UCSD-AML1 (cell line): ENCODE measurements around the gene PHF20.
A peak's percentile ranks its signal among the peaks of the same experiment; 100 is the strongest.
"Not testable (repeated sequence)": the region's sequence is repeated elsewhere in the genome, so short reads cannot be mapped to it uniquely, and the experiment has no call there.

Experiments
- DNase-seq: peaks from one replicate; lab custom pipeline; 2025; ENCODE audit not compliant: unreplicated experiment; lab: John Stamatoyannopoulos, UW

The PHF20 gene

GRCh38 chr20:35771689-35772562 is at the start of gene PHF20:
Gene PHF20 (plus strand): TSS chr20:35772015. CDS start chr20:35801523, 29,508 bp downstream.
- peak; percentile 97 for DNase-seq

GRCh38 chr20:35723275-35723639 is 48.6 kb upstream of the PHF20 start:
- not testable (repeated sequence) for DNase-seq

- not testable (repeated sequence) for DNase-seq
These were observed 48.0 kb upstream of the PHF20 start for GRCh38 chr20:35723652-35724320.

GRCh38 chr20:35724321-35725230 is 47.2 kb upstream of the PHF20 start:
- no peak for DNase-seq

- no peak for DNase-seq
These were observed 44.7 kb upstream of the PHF20 start for GRCh38 chr20:35726842-35727711.

GRCh38 chr20:35729283-35729807 is 42.5 kb upstream of the PHF20 start:
- DNase-seq = no peak

- no peak for DNase-seq
These were observed 41.8 kb upstream of the PHF20 start for GRCh38 chr20:35729836-35730582.

- no peak for DNase-seq
These were observed 41.0 kb upstream of the PHF20 start for GRCh38 chr20:35730583-35731468.

GRCh38 chr20:35731469-35731788 is 40.4 kb upstream of the PHF20 start:
- no peak for DNase-seq

- DNase-seq = no peak
These were observed 39.8 kb upstream of the PHF20 start for GRCh38 chr20:35731862-35732643.

- DNase-seq = no peak
These were observed 39.2 kb upstream of the PHF20 start for GRCh38 chr20:35732644-35732982.

GRCh38 chr20:35734374-35734773 is 37.4 kb upstream of the PHF20 start:
- DNase-seq = no peak

- no peak for DNase-seq
These were observed 36.8 kb upstream of the PHF20 start for GRCh38 chr20:35734777-35735649.

GRCh38 chr20:35735826-35736470 is 35.9 kb upstream of the PHF20 start:
- no peak for DNase-seq

- DNase-seq = no peak
These were observed 33.9 kb upstream of the PHF20 start for GRCh38 chr20:35737865-35738333.
